OCI-LY7 (cell line): ENCODE data around the gene CLDN9.

Source experiments
- CTCF ChIP-seq: fragments of 200-600 bp; sonication (generic); conservative IDR thresholded peaks from 2 replicates; pipeline ENCODE4 v1.5.1; 2014; ENCODE audit warnings: mild to moderate bottlenecking, antibody characterized with exemption, low read length, moderate library complexity, mixed read lengths
- EZH2phosphoT487 ChIP-seq: fragments of 200-600 bp; sonication (generic); IDR thresholded peaks from 2 replicates; pipeline ENCODE4 v1.6.1; 2018; ENCODE audit warnings: low read depth, borderline replicate concordance, mild to moderate bottlenecking, mixed run types, antibody characterized with exemption, low read length, moderate library complexity, mixed read lengths

DNA sequence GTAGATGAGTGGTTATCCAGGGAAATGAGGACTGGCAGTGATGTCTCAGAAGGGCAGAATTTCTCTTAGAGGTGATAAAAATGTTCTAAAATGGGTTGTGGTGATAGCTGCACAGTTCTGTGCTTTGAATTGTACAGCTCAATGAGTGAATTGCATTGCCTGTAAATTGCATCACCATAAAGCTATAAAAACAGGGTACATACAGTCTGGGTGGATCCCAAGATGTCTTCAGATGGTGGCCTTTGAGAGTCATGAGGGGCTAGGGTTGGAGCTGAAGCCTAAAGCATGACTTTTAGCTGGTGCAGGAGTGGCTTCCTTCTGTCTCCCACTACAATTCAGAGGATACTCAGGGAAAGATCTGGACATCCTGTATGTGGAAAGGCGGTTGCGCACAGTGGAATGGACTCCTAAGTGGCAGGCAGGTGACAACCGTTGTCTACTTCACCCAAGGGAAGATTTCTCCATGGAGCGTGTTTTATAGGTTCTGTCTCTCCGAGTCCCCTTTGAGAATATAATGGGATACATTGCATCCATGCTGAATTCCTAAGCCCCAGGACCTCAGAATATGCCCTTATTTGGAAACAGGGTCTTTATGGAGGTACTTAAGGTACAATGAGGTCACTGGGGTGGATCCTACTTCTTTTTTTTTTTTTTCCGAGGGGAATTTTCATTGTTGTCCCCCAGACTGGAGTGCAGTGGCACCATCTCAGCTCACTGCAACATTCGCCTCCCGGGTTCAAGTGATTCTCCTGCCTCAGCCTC lies 51.1 kb downstream of the CLDN9 start:
- TF ChIP-seq CTCF (no peak), EZH2phosphoT487 (no peak)
